ENCODE measurements around the gene PACSIN2. TPM values are rescaled to one million over a fixed set of nuclear protein-coding genes. Genes with fewer than 3 reads are reported as not detected.

The PACSIN2 gene
- total and polyA plus RNA-seq, 8 donors: 63.4 to 149 (median 66.2) TPM

DNA sequence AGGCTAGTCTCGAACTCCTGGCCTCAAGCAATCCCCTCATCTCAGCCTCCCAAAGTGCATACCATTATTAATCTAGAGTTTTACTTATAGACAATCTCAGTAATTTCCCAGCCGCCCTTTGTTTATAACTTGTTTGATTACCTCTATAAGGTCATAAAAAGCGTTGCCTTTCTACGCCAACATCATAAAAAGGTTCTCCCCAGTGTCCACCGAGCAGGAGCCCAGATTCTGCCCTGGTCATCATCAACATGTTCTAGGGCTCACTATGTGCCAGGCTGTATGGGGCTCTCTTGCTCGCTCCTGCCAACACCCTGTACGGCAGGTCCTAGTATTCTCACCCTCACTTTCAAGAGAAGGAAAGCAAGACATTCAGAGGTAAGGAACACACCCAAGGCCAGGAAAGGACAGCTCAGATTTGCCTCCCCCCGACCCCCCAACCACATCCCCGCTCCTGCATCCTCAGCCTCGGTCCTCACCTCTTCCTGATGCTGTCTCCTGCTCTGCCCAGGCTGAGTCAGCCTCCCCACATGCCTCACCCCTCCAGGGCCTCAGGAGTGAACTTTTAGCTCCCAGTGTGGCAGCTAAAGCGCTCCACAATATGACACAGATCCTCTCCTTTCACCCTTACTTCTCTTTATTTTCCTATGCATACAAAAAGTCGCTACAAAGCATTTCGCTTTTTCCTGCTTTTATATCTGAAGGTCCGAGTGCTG lies 172.1 kb downstream of the PACSIN2 start:
- H3K27ac ChIP-seq: no peak overlapping the region
- intact Hi-C loops (cut with DNase I): no loop called here
- ATAC-seq (no peak), DNase-seq (no peak)
- H3K4me1 ChIP-seq: no peaks in the 10 kb centered on the region
- H3K9me3 ChIP-seq: no peaks in the 10 kb centered on the region
- H3K36me3 ChIP-seq: peaks cover 0 to 82% of the 10 kb centered on the region in 2 donors
- no peak overlapping the region for H3K4me3 ChIP-seq
- TF ChIP-seq, protein P1, sequence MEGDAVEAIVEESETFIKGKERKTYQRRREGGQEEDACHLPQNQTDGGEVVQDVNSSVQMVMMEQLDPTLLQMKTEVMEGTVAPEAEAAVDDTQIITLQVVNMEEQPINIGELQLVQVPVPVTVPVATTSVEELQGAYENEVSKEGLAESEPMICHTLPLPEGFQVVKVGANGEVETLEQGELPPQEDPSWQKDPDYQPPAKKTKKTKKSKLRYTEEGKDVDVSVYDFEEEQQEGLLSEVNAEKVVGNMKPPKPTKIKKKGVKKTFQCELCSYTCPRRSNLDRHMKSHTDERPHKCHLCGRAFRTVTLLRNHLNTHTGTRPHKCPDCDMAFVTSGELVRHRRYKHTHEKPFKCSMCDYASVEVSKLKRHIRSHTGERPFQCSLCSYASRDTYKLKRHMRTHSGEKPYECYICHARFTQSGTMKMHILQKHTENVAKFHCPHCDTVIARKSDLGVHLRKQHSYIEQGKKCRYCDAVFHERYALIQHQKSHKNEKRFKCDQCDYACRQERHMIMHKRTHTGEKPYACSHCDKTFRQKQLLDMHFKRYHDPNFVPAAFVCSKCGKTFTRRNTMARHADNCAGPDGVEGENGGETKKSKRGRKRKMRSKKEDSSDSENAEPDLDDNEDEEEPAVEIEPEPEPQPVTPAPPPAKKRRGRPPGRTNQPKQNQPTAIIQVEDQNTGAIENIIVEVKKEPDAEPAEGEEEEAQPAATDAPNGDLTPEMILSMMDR (IDR thresholded peaks at IDR 0.05): no peak
- H3K27me3 ChIP-seq: no peaks in the 10 kb centered on the region

DNA sequence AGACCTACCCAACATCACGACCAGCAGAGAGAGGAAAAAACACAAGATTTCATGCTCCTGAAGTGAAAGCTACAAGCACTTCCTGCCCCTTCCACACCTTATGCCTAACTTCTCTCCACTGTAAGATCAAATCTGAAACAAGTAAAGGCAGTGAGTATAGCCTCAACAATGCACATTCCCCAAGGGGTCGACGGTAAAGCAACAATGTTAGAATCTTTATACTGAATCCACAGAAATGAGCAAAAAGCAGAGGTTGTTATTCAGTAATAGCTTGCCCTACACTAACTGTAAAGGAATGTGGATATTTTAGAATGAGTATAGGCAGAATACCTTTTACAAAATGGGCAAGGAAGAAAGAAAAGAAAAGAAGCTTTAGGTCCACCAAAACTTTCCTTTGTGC lies 173.5 kb downstream of the PACSIN2 start:
- no peak for DNase-seq
- TF ChIP-seq, protein P1 (IDR thresholded peaks at IDR 0.05): no peak
- Histone ChIP-seq H3K36me3 (peaks cover 0 to 87% of the 10 kb centered on the region in 2 donors), H3K27me3 (no peaks in the 10 kb centered on the region), H3K27ac (no peak overlapping the region), H3K9me3 (no peaks in the 10 kb centered on the region), H3K4me1 (no peaks in the 10 kb centered on the region), H3K4me3 (no peak overlapping the region)
- no peak for ATAC-seq
- intact Hi-C loops (cut with DNase I): no loop called here

DNA sequence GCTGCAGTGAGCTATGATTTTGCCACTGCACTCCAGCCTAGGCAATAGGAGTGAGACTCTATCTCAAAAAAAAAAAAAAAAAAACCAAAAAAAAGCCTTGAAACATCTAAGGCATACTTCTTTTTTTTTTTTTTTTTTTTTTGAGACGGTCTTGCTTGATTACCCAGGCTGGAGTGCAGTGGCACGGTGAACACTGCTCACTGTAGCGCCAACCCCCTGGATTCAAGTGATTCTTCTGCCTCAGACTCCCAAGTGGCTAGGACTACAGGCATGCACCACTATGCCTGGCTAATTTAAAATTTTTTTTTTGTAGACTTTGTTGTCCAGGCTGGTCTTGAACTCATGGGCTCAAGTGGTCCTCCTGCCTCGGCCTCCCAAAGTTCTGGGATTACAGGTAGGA lies 177.4 kb downstream of the PACSIN2 start:
- intact Hi-C loops (cut with DNase I): no loop called here
- TF ChIP-seq, protein P1 (IDR thresholded peaks at IDR 0.05): no peak
- H3K36me3 ChIP-seq: peaks cover 0 to 90% of the 10 kb centered on the region in 2 donors

DNA sequence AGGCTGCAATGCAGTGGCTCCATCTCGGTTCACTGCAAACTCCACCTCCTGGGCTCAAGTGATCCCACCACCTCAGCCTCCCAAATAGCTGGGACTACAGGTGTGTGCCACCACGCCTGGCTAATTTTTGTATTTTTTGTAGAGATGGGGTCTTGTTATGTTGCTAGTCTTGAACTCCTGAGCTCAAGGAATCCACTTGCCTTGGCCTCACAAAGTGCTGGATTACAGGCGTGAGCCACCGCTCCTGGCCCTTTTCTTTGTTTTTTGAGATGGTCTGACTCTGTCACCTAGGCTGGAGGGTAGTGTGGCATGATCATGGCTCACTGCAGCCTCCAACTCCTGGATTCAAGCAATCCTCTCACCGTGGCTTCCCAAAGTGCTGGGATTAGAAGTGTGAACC lies 178.9 kb downstream of the PACSIN2 start:
- Histone ChIP-seq H3K4me1 (no peaks in the 10 kb centered on the region), H3K27ac (no peak overlapping the region), H3K27me3 (no peaks in the 10 kb centered on the region), H3K9me3 (no peaks in the 10 kb centered on the region), H3K36me3 (peaks cover 0 to 96% of the 10 kb centered on the region in 2 donors), H3K4me3 (no peak overlapping the region)
- no peak for ATAC-seq
- DNase-seq: no peak
- intact Hi-C loops (cut with DNase I): no loop called here
- TF ChIP-seq, protein P1 (IDR thresholded peaks at IDR 0.05): no peak

More for the DNA sequence above, 177.4 kb downstream of the PACSIN2 start:
- DNase-seq: no peak
- no peak for ATAC-seq
- no peaks in the 10 kb centered on the region for H3K27me3 ChIP-seq
- H3K9me3 ChIP-seq: no peaks in the 10 kb centered on the region
- H3K27ac ChIP-seq: no peak overlapping the region
- H3K4me3 ChIP-seq: no peak overlapping the region
- H3K4me1 ChIP-seq: no peaks in the 10 kb centered on the region

DNA sequence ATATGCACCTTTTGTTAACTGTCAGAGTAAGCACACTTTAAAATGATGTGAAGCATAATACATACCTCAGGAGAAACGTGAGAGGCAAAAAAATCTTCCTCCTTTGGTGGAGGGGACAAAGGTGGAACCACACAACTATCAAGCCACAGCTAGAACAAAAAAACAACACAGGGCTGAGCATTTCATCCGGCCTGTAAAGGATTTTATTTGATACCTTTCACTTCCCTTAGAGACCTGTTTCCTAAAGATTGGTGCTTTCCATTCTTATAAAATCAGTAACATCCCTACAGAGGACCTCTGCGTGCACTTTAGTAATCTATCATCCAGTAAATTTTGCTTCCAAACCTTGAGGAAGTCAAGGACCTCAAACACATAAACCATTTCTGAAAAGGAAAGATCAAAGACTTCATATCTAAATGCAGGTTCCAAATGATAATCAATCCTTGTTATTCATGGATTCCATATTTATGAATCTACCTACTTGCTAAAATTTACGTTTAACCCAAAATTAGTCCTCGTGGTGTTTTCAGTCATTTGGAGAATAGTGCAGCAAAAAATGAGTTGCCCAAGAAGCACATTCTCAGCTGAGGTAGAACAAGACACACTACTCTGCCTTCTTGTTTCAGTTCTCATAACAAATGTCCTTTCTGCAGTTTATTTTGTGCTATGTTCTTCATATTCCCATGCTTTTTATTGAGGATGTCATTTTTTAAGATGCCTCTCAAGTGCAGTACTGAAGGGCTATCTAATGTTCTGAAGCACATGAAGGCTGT lies 180.6 kb downstream of the PACSIN2 start:
- H3K4me1 ChIP-seq: no peaks in the 10 kb centered on the region
- intact Hi-C loops (cut with DNase I): no loop called here
- H3K27me3 ChIP-seq: no peaks in the 10 kb centered on the region
- ATAC-seq (no peak), DNase-seq (no peak)
- H3K4me3 ChIP-seq: no peak overlapping the region
- TF ChIP-seq, protein P1 (IDR thresholded peaks at IDR 0.05): no peak
- H3K27ac ChIP-seq: no peak overlapping the region
- no peaks in the 10 kb centered on the region for H3K9me3 ChIP-seq
- peaks cover 0 to 99% of the 10 kb centered on the region in 2 donors for H3K36me3 ChIP-seq

All from left lung (tissue), 10 donors.